CD4-positive, alpha-beta T cell (primary cell): Measurements from ENCODE around the gene DDN. TPM values are rescaled to one million over a fixed set of nuclear protein-coding genes. Genes with fewer than 3 reads are reported as not detected.

Experiments used
- ATAC-seq: fragments of 200-7000 bp; cut with Tn5 transposase; one replicate; pipeline ENCODE4 v1.10.0; 2022; ENCODE audit warnings: mild to moderate bottlenecking; ENCODE audit not compliant: poor library complexity
- CTCF ChIA-PET: fragments of 350-600 bp; sonication (Branson Sonifier 250); formaldehyde crosslinking; loops from one replicate; lab custom pipeline; 2021; ENCODE audit warnings: antibody characterized with exemption, inconsistent platforms; lab: Charles Lee
- POLR2A ChIA-PET: fragments of 350-600 bp; sonication (Branson Sonifier 250); formaldehyde crosslinking; loops from one replicate; lab custom pipeline; 2021; ENCODE audit warnings: antibody characterized with exemption, inconsistent platforms; lab: Charles Lee
- DNase-seq, 14 experiments: peaks; one replicate each; pipeline ENCODE4 v3.0.0-alpha.2; 2013 to 2020; ENCODE audit warnings: mixed read lengths in 2 of 14
- H3K27ac ChIP-seq, 2 donors: one replicate each; pipeline versions ENCODE4 v1.5.1 to v1.7.0; 2013; ENCODE audit warnings: low read length in 2 of 2, low read depth in 1 of 2, mild to moderate bottlenecking in 1 of 2
- H3K27me3 ChIP-seq, 2 experiments: 1 replicate in 1 of 2; 2 replicates in 1 of 2; pipeline versions ENCODE4 v1.6.1 to v1.7.0; 2013; ENCODE audit warnings: low read length in 2 of 2, control low read depth in 1 of 2, mild to moderate bottlenecking in 1 of 2, moderate library complexity in 1 of 2; ENCODE audit not compliant: insufficient read depth in 2 of 2, control insufficient read depth in 1 of 2
- H3K36me3 ChIP-seq: one replicate; pipeline ENCODE4 v1.6.1; 2013; ENCODE audit warnings: low read length, control low read depth; ENCODE audit not compliant: insufficient read depth
- H3K4me1 ChIP-seq: one replicate; pipeline ENCODE4 v1.6.1; 2013; ENCODE audit warnings: low read length, control low read depth; ENCODE audit not compliant: insufficient read depth
- H3K4me3 ChIP-seq: one replicate; pipeline ENCODE4 v1.5.1; 2013; ENCODE audit warnings: mild to moderate bottlenecking, low read length, moderate library complexity
- H3K9me3 ChIP-seq, 2 experiments: 1 replicate in 1 of 2; 2 replicates in 1 of 2; pipeline versions ENCODE4 v1.6.1 to v1.7.0; 2013; ENCODE audit warnings: low read length in 2 of 2, mild to moderate bottlenecking in 2 of 2, control low read depth in 1 of 2, moderate library complexity in 1 of 2; ENCODE audit not compliant: control insufficient read depth in 1 of 2, insufficient read depth in 1 of 2
- H3K27ac Mint-ChIP-seq: one replicate; pipeline ENCODE4 v1.8.0; 2020; ENCODE audit warnings: mixed read lengths
- H3K27me3 Mint-ChIP-seq: one replicate; pipeline ENCODE4 v1.8.0; 2021; ENCODE audit warnings: mixed read lengths
- H3K36me3 Mint-ChIP-seq: one replicate; pipeline ENCODE4 v1.8.0; 2021; ENCODE audit warnings: low read depth, mixed read lengths
- H3K4me1 Mint-ChIP-seq: one replicate; pipeline ENCODE4 v1.8.0; 2021; ENCODE audit warnings: low read depth, mixed read lengths
- H3K4me3 Mint-ChIP-seq: one replicate; pipeline ENCODE4 v1.8.0; 2020; ENCODE audit warnings: mild to moderate bottlenecking, mixed read lengths
- H3K9me3 Mint-ChIP-seq: one replicate; pipeline ENCODE4 v1.8.0; 2020; ENCODE audit warnings: mixed read lengths
- intact Hi-C, 2 experiments: fragments of 100-400 bp; cut with DNase I in 1 of 2; cut with micrococcal nuclease in 1 of 2; formaldehyde crosslinking; loops; one replicate each; pipeline versions ENCODE4 v1.15.1 to v1.9.0; 2023 to 2025; cut with DNase I, micrococcal nuclease
- total RNA-seq, 174 experiments: library from RNA in 2 of 174; stranded (reverse) in 2 of 174; gene quantifications; one replicate each; pipeline ENCODE4 v1.2.3 and lab custom pipeline; 2021 to 2026
- TF ChIP-seq, protein P1 (sequence below): fragments of 200-600 bp; IDR thresholded peaks from one replicate; pipeline ENCODE4 v1.8.0; 2022; ENCODE audit warnings: antibody characterized with exemption, mild to moderate bottlenecking

The DDN gene
- total RNA-seq, 2 experiments from 2014 or later: 0.30 to 0.47 TPM

- ATAC-seq: no peak
- Mint-ChIP-seq H3K27me3 (no peaks in the 10 kb centered on the region), H3K4me3 (no peak overlapping the region), H3K36me3 (peaks cover 78% of the 10 kb centered on the region), H3K9me3 (no peaks in the 10 kb centered on the region), H3K4me1 (peaks cover 11% of the 10 kb centered on the region), H3K27ac (no peak overlapping the region)
- TF ChIP-seq, protein P1, sequence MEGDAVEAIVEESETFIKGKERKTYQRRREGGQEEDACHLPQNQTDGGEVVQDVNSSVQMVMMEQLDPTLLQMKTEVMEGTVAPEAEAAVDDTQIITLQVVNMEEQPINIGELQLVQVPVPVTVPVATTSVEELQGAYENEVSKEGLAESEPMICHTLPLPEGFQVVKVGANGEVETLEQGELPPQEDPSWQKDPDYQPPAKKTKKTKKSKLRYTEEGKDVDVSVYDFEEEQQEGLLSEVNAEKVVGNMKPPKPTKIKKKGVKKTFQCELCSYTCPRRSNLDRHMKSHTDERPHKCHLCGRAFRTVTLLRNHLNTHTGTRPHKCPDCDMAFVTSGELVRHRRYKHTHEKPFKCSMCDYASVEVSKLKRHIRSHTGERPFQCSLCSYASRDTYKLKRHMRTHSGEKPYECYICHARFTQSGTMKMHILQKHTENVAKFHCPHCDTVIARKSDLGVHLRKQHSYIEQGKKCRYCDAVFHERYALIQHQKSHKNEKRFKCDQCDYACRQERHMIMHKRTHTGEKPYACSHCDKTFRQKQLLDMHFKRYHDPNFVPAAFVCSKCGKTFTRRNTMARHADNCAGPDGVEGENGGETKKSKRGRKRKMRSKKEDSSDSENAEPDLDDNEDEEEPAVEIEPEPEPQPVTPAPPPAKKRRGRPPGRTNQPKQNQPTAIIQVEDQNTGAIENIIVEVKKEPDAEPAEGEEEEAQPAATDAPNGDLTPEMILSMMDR: no peak
- ChIA-PET CTCF (interaction anchor here (2.0 kb wide), 1 partner anchor 36 kb away, joined by 4 read pairs; no protein-coding TSS in a partner anchor), POLR2A (no interaction called here)
- no peak for DNase-seq
- Histone ChIP-seq H3K4me3 (no peak overlapping the region), H3K36me3 (peaks cover 80% of the 10 kb centered on the region), H3K9me3 (no peaks in the 10 kb centered on the region), H3K27me3 (no peaks in the 10 kb centered on the region), H3K4me1 (peaks cover 13% of the 10 kb centered on the region), H3K27ac (no peak overlapping the region)
- intact Hi-C loops: loop anchor here in 1 of 2 experiments (2.0 kb wide), 1 partner anchor 21 kb away; no protein-coding TSS in a partner anchor
Observed at GRCh38 chr12:49023812-49024211, 24.6 kb upstream of the DDN start.

GRCh38 chr12:49022558-49023178 is 23.5 kb upstream of the DDN start:
- TF ChIP-seq, protein P1: no peak
- Mint-ChIP-seq H3K27ac (peak overlapping the region; percentile 99), H3K9me3 (no peaks in the 10 kb centered on the region), H3K4me1 (peaks cover 20% of the 10 kb centered on the region), H3K36me3 (peaks cover 79% of the 10 kb centered on the region), H3K27me3 (no peaks in the 10 kb centered on the region), H3K4me3 (peak overlapping the region; percentile 4)
- H3K27me3 ChIP-seq: no peaks in the 10 kb centered on the region
- intact Hi-C loops: no loop called here
- ATAC-seq: no peak
- no peak overlapping the region for H3K4me3 ChIP-seq
- H3K4me1 ChIP-seq: peaks cover 20% of the 10 kb centered on the region
- H3K27ac ChIP-seq: no peak overlapping the region
- ChIA-PET POLR2A (no interaction called here), CTCF (interaction anchor here (2.0 kb wide), 1 partner anchor 34 kb away, joined by 4 read pairs; no protein-coding TSS in a partner anchor)
- no peaks in the 10 kb centered on the region for H3K9me3 ChIP-seq
- DNase-seq: no peak
- peaks cover 69% of the 10 kb centered on the region for H3K36me3 ChIP-seq

DNA sequence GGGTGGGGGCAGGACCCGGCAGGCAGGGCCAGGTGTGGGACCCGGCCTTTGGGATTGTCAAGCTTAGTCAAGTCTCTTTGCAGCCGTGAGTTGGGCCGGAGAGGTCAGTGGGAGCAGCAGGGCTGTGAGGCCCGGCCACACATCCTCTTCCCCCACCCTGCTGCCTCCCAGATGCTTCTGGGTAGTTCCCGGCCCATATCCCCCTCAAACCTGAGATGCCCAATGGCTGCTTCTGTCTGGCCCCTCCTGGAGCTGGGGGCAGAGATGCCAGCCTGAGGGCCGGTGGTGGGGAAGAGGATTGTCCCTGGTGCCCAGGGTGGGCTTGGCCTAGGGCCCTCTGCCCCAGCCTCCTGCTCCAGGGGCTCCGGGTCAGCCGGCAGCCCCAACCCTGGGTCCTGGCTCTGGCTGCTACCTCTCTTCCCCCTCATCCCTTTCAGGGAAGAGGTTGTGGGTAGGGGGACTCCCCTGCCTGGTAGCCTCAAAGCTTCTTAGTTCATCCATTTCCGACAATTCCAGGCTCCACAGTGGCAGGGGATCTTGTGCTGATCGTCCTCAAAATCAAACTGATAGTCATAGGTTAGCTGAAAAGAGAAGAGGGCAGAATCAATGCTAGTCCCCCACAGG is 22.2 kb upstream of the DDN start:
- ChIA-PET CTCF (interaction anchor here (2.3 to 2.9 kb wide), 2 partner anchors 17 to 25 kb away, joined by 5 to 39 read pairs; no protein-coding TSS in a partner anchor), POLR2A (no interaction called here)
- Histone ChIP-seq H3K27me3 (no peaks in the 10 kb centered on the region), H3K27ac (no peak overlapping the region), H3K4me3 (no peak overlapping the region), H3K4me1 (peaks cover 27% of the 10 kb centered on the region), H3K9me3 (no peaks in the 10 kb centered on the region), H3K36me3 (peaks cover 58% of the 10 kb centered on the region)
- TF ChIP-seq, protein P1: no peak
- ATAC-seq (no peak), DNase-seq (no peak)
- Mint-ChIP-seq H3K27me3 (no peaks in the 10 kb centered on the region), H3K4me1 (peaks cover 31% of the 10 kb centered on the region), H3K27ac (peak overlapping the region; percentile 99), H3K4me3 (no peak overlapping the region), H3K36me3 (peaks cover 77% of the 10 kb centered on the region), H3K9me3 (no peaks in the 10 kb centered on the region)
- intact Hi-C loops: loop anchor here in 1 of 2 experiments (2.0 kb wide), 1 partner anchor 35 kb away; no protein-coding TSS in a partner anchor
